Urinary bladder (tissue), 4 donors: ENCODE results near the gene CAPN10. TPM values are rescaled to one million over a fixed set of nuclear protein-coding genes. Genes with fewer than 3 reads are reported as not detected.
A peak's percentile ranks its signal among the peaks of the same experiment; 100 is the strongest.
"Not testable (repeated sequence)": the region's sequence is repeated elsewhere in the genome, so short reads cannot be mapped to it uniquely, and the experiment has no call there.

Experiments used
- DNase-seq: peaks from one replicate; pipeline ENCODE4 v3.0.0-alpha.2; 2015; ENCODE audit errors: extremely low spot score
- H3K27ac ChIP-seq: one replicate; pipeline ENCODE4 v1.5.1; 2013; ENCODE audit warnings: low read depth, mild to moderate bottlenecking, moderate library complexity
- H3K36me3 ChIP-seq: one replicate; pipeline ENCODE4 v1.6.1; 2013; ENCODE audit warnings: mild to moderate bottlenecking, moderate library complexity; ENCODE audit not compliant: insufficient read depth
- H3K4me1 ChIP-seq: one replicate; pipeline ENCODE4 v1.6.1; 2013; ENCODE audit warnings: mild to moderate bottlenecking, moderate library complexity; ENCODE audit not compliant: insufficient read depth
- H3K4me3 ChIP-seq: one replicate; pipeline ENCODE4 v1.5.1; 2013; ENCODE audit warnings: low read depth, low read length
- WGBS: extraction: QIAGEN DNeasy Blood & Tissue Kit; methylation state at CpG from one replicate; pipeline ENCODE4 v1.1.7; 2013; 5-methylcytosine and 5-hydroxymethylcytosine counted together
- polyA plus RNA-seq: library from polyadenylated mRNA; stranded (reverse); fragments of 200-250 nt; gene quantifications from one replicate; pipeline ENCODE4 v1.2.3, GENCODE V29; 2013
- total RNA-seq: library from RNA; depleted of rRNA; stranded (reverse); fragments of >200 nt; gene quantifications from one replicate; pipeline ENCODE4 v1.2.3, GENCODE V29; 2014
- donor health status: healthy with polysubstance abuse.
- donor health status: healthy.

CAPN10 gene, protein sequence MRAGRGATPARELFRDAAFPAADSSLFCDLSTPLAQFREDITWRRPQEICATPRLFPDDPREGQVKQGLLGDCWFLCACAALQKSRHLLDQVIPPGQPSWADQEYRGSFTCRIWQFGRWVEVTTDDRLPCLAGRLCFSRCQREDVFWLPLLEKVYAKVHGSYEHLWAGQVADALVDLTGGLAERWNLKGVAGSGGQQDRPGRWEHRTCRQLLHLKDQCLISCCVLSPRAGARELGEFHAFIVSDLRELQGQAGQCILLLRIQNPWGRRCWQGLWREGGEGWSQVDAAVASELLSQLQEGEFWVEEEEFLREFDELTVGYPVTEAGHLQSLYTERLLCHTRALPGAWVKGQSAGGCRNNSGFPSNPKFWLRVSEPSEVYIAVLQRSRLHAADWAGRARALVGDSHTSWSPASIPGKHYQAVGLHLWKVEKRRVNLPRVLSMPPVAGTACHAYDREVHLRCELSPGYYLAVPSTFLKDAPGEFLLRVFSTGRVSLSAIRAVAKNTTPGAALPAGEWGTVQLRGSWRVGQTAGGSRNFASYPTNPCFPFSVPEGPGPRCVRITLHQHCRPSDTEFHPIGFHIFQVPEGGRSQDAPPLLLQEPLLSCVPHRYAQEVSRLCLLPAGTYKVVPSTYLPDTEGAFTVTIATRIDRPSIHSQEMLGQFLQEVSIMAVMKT
- total RNA-seq (13.6 TPM), polyA plus RNA-seq (23.3 TPM)

DNA sequence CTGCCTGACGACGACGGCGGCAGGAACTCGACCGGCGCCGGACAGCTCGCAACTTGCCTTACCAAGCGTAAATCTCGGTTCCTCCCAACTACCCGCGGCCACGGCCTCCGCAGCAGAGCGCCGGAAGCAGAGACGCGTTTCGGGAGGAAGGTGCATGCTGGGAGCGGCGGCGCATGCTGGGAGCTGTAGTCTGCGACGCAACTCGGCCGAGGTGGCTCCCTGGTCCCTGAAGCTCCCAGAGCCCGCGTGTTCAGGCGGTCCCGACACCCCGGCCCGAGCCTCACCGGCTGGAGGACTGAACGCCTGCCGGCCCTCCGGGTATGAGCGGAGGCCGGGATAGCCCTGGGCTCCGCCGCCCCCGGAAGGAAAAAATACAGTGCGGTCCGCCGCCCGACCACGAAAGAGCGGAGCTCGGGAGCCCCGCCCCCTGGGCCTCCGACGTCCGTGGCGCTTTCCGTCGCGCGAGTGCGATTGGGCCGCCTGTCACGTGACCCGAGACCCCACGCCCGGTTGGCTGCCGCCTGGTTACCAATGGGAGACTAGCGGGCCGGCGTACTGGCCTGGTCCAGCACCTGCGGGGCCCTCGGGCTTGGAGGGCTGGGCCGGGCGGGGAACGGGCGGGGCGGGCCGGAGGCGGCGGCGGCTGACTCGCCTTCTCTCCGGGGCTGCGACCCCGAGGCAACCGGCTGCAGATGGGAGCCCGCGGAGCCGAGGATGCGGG, at the start of gene CAPN10:
CAPN10 (plus strand) TSS at position 537 of the 721 bp plus-strand sequence; CDS start at position 715, 178 bp downstream.
- Histone ChIP-seq H3K4me1 (no peaks in the 10 kb centered on the region), H3K36me3 (peaks cover 2% of the 10 kb centered on the region), H3K27ac (peak within 1 kb of the TSS; percentile 88), H3K4me3 (peak within 1 kb of the TSS; percentile 69)
- DNase-seq = peak; percentile 90
- WGBS = under 1% methylated on average over 88 of the region's 88 CpGs

DNA sequence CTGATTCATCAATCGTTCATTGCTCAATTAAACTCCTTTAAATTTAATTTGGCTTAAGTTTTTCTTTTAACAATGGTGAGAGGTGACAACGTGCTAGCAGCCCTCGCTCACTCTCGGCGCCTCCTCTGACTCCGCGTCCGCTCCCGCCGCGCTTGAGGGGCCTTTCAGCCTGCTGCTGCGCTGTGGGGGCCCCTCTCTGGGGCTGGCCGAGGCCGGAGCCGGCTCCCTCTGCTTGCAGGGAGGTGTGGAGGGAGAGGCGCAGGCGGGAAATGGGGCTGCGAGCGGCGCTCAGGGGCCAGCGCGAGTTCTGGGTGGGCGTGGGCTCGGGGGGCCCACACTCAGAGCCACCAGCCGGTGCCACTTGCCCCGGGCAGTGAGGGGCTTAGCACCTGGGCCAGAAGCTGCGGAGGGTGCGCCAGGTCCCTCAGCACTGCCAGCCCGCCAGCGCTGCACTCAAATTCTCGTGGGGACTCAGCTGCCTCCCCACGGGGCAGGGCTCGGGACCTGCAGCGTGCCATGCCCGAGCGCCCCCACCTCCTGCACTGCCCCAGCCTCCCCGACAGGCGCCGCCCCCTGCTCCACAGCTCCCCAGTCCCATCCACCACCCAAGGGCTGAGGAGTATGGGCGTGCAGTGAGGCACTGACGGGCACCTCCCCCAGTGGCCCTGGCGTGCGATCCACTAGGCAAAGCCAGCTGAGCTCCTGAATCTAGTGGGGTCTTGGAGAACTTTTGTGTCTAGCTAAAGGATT, 48.3 kb upstream of the CAPN10 start:
- no peak for DNase-seq
- Histone ChIP-seq H3K36me3 (no peaks in the 10 kb centered on the region), H3K4me3 (no peak overlapping the region), H3K4me1 (no peaks in the 10 kb centered on the region), H3K27ac (no peak overlapping the region)
- 96% methylated on average over 43 of the region's 43 CpGs for WGBS

DNA sequence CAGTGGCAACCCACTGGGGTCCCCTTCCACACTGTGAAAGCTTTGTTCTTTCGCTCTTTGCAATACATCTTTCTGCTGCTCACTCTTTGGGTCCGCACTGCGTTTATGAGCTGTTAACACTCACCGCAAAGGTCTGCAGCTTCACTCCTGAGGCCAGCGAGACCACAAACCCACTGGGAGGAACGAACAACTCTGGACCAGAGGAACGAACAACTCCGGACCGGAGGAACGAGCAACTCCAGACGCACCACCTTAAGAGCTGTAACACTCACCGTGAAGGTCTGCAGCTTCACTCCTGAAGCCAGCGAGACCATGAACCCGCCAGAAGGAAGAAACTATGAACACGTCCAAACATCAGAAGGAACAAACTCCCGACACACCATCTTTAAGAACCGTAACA, 47.4 kb upstream of the CAPN10 start:
- H3K4me3 ChIP-seq, H3K4me1 ChIP-seq, DNase-seq, H3K27ac ChIP-seq, H3K36me3 ChIP-seq: not testable (repeated sequence)
- WGBS = 97% methylated on average over 17 of the region's 17 CpGs

DNA sequence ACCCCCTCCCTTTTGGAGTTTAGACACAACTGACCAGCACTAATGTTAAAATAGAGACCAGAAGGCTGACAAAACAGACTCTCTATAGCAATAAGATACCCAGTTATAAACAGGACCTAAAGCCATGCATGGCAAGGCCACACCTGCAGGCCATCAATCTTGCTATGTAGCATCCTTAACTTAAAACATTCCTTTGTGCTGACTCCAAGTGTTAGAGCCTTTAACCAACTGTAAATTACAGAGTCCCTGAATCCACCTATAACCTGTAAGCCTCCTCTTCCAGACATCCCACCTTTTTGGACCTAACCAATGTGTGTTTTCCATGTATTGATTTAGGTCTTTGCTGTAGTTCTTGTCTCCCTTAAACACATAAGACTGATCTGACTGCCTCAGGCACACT, 46.6 kb upstream of the CAPN10 start:
- no peak for DNase-seq
- H3K36me3 ChIP-seq = no peaks in the 10 kb centered on the region
- no peak overlapping the region for H3K27ac ChIP-seq
- no peak overlapping the region for H3K4me3 ChIP-seq
- H3K4me1 ChIP-seq = no peaks in the 10 kb centered on the region

DNA sequence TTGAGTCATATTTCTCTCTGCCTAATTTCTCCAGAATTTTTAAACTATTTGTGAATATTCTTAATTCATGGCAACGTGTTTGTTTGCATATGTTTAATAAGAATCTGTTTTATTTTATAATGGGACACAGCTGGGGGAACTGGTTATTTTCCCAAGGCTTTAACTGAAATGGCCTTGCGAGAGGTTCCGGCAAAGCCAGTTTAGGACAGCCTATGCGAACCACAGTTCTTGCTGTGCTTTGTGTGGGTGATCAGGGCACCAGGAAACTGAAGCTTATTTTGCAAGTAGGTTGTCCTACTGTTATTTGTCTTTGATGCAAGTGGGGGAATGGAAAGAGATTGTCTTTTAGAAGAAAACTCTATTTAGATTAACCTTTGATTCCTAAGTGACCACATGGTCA, 35.2 kb upstream of the CAPN10 start:
- no peak for DNase-seq
- no peaks in the 10 kb centered on the region for H3K36me3 ChIP-seq
- H3K27ac ChIP-seq = no peak overlapping the region
- WGBS = 94% methylated on average over 4 of the region's 4 CpGs
- H3K4me3 ChIP-seq = no peak overlapping the region
- no peaks in the 10 kb centered on the region for H3K4me1 ChIP-seq

DNA sequence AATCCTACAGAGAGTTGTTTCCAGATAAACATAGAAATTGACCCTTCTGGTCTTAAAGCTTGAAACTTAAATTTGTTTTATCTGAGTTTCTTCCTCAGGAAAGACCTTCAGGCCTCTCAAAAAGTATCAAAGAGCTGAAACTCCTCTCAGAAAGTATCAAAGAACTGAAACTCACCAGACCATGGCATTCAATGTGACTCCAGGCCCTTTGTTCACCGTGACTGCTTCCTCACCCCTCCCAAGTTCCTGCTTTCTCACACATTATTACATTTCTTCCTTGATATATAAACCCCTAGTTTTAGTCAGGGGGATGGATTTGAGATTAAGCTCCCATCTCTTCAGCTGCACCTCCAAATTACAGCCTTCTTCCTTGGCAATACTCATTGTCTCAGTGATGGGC, 34.7 kb upstream of the CAPN10 start:
- no peaks in the 10 kb centered on the region for H3K36me3 ChIP-seq
- H3K4me1 ChIP-seq = no peaks in the 10 kb centered on the region
- no peak overlapping the region for H3K27ac ChIP-seq
- WGBS = 37% methylated on average over 1 of the region's 1 CpG
- H3K4me3 ChIP-seq = no peak overlapping the region
- no peak for DNase-seq

DNA sequence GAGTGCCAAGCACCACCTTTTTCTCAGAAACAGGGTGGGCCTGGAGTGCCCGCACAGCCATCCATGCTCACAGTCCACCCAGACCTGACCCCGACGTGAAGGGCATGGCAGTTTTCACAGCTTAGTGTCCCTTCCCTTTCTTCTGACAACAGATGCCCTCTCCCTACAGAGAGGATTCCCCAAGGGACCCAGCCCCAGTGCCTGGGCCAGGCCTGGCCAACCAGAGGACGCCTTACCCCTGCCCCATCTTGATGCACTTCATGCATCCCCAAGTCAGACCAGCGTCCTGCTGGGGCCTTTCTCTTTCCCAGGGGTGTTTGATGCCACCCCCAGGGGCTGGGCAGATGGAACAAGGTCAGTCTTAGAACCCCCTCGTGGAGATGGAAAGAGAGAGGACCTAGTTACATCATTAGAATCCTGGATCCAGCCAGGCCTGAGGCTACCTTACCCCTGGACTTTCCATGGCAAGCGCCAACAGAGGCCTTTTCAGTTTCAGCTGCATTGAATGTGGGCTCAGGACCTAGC, 32.5 kb upstream of the CAPN10 start:
- no peak for DNase-seq
- 92% methylated on average over 7 of the region's 7 CpGs for WGBS
- no peaks in the 10 kb centered on the region for H3K36me3 ChIP-seq
- no peak overlapping the region for H3K4me3 ChIP-seq
- no peak overlapping the region for H3K27ac ChIP-seq
- no peaks in the 10 kb centered on the region for H3K4me1 ChIP-seq

DNA sequence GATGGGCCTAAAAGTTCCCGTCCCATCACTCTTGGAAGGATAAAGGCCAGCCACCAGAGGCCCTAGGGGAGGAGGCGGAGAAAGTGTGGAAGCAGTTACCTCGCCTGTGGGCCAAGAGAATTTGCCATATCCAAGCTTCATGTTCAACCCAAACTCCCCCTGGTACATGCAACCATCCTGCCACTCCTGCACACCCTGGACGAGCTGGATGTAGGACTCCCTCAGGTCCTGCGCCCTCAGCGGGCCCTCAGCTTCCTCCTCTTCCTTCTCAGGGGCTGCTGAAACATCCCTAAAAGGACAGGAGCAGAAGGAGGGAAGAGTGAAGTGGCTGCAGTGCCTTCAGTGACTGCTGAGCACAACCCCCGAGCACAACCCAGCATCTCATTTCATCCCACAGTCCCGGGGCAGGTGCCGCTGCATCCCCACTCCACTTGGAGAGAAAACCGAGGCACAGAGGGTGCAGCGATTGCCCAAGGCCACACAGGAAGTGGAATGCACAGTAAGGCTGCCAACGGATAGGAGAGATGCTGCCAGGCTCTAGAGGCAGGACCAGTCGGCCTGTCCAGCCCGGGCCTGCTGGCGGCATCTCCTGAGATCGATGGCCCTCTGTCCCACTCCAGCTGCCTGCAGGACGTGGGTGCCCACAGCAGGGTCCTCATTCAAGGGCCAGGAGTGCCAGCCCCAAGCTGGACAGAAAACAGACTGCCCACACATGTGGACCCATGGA, 31.6 kb upstream of the CAPN10 start:
- H3K4me1 ChIP-seq = no peaks in the 10 kb centered on the region
- WGBS = 94% methylated on average over 17 of the region's 17 CpGs
- no peaks in the 10 kb centered on the region for H3K36me3 ChIP-seq
- no peak overlapping the region for H3K4me3 ChIP-seq
- DNase-seq = no peak
- no peak overlapping the region for H3K27ac ChIP-seq

DNA sequence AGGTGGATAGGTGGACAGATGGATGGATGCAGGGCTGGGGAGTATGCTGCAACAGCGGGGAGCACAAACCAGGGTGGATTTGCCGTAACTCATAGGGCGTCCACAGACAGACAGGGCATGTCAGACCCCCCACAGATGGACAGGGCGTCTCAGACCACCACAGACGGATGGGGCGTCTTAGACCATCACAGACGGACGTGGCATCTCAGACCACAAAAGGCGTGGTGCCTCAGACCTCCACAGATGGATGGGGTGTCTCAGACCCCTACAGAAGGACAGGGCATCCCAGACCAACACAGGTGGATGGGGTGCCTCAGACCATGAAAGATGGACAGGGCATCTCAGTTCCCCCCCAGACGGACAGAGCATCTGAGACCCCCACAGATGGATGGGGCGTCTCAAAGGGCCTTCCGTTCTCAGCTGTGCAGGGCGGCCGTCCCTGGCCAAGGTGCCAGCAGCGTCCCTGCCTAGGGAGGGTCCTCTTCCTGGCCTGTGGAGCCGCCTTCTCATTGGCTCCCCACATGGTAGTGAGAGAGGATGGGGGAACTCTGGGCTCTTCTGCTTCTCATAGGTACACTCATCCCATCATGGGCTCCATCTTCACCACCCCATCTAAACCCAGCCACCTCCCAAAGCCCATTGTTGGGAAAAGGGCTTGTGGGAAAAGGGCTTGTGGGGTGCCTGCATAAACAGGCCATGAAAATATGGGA, 30.8 kb upstream of the CAPN10 start:
- 95% methylated on average over 16 of the region's 16 CpGs for WGBS
- Histone ChIP-seq H3K36me3 (no peaks in the 10 kb centered on the region), H3K4me1 (no peaks in the 10 kb centered on the region), H3K27ac (no peak overlapping the region), H3K4me3 (no peak overlapping the region)
- no peak for DNase-seq

DNA sequence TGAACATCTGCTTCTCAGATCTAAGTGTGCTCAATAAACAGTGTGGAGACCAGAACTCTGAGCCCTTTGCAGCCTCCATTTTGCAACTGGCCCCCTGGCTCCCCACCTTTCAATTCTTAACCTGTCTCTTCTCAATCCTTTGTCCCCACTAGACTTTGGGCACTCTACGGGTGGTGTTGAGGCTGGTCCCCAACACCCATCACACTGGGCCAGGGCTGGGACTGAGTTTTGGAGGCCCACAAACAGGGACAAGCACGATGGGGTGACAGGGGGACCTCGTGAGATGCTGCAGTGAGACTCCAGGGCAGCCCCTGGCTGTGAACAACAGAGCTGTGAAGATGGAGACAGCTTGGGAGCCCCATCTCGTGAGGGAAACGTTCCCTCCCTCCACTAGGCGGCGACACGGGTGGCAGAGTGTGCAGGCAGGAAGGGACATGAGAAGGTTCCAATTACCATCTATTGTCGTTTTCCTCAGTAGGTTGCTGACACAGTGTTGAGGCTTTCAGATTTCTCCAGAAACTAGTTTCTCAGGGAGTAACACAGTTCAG, 29.9 kb upstream of the CAPN10 start:
- no peak overlapping the region for H3K27ac ChIP-seq
- H3K36me3 ChIP-seq = no peaks in the 10 kb centered on the region
- H3K4me3 ChIP-seq = no peak overlapping the region
- WGBS = 60% methylated on average over 9 of the region's 9 CpGs
- no peak for DNase-seq
- H3K4me1 ChIP-seq = no peaks in the 10 kb centered on the region

DNA sequence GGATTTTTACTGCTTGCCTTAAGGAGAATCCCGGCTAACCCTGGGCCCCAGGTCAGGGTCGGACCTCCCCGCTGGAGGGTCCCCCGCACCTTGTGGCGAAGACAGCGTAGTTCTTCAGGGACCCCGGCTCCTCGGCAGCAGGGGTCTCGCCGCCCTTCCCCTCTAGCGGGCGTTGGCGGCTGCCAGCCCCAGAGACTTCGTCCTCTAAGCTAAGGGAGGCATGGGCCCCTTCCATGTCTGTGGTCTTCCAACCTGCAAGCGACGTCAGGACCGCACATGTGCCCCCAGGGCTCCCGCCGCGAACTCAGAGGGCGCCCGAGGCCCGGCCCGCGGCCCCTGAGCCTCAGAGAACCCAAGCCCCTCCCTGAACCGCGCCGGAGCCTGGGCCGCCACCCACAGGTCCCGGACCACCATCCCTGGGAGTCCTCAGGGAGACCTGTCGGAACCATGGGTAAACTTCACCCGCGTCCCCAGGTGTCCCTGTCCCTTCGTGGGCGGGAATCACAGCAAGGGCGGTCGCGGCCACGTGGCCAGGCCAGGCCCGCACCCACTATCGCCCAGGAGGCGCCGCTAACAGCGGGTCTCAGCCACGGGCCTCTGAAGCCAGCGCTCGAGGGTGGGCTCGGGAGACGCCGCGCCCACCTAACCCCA, 29.3 kb upstream of the CAPN10 start:
- WGBS = 24% methylated on average over 51 of the region's 51 CpGs
- no peak for DNase-seq
- Histone ChIP-seq H3K4me3 (peak overlapping the region; percentile 45), H3K36me3 (no peaks in the 10 kb centered on the region), H3K27ac (no peak overlapping the region), H3K4me1 (no peaks in the 10 kb centered on the region)

DNA sequence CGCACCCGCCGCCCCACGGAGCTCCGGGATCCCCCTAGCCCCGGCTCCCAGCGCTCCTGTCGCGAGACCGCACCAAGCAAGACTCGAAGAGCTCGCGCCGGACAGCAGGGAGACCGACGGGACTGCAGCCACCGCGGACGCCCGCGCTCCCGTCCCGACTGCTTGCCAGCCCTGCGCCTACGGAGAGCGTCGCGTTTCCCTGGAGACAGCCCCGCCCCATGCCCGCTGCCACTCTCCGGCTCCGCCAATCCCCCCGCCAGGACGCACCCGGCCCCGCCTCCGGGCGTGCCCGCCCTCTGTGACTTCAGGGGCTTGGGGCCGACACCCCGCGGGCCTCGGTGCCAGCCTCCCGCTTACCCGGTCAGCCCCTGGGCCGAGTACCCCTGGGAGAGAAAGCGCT, 28.7 kb upstream of the CAPN10 start, which contains the start of gene ANKMY1:
ANKMY1 (minus strand) TSS at position 181 of the 400 bp plus-strand sequence. CDS start 653 bp downstream, outside the sequence.
- peak within 1 kb of the TSS; percentile 45 for H3K4me3 ChIP-seq
- no peaks in the 10 kb centered on the region for H3K36me3 ChIP-seq
- no peak within 1 kb of the TSS for H3K27ac ChIP-seq
- DNase-seq = no peak
- 2% methylated on average over 47 of the region's 47 CpGs for WGBS
- H3K4me1 ChIP-seq = no peaks in the 10 kb centered on the region
